Small intestine (tissue), 7 donors: ENCODE measurements around the gene ANOS1. TPM values are rescaled to one million over a fixed set of nuclear protein-coding genes. Genes with fewer than 3 reads are reported as not detected.

Source experiments
- DNase-seq, 2 donors: peaks; one replicate each; pipeline versions ENCODE4 v3.0.0 to v3.0.0-alpha.2; 2013
- FAIRE-seq: peaks from 2 replicates; lab custom pipeline; 2012; peaks lifted over from hg19 to GRCh38; lab: Jason Lieb, UNC
- H3K27ac ChIP-seq, 3 donors: one replicate each; pipeline ENCODE4 v1.5.1; 2013; ENCODE audit warnings: low read length in 2 of 3, mild to moderate bottlenecking in 2 of 3, control low read depth in 1 of 3, inconsistent platforms in 1 of 3, low read depth in 1 of 3, moderate library complexity in 1 of 3
- H3K27me3 ChIP-seq, 3 donors: one replicate each; pipeline ENCODE4 v1.6.1; 2013; ENCODE audit warnings: low read length in 3 of 3, inconsistent platforms in 1 of 3; ENCODE audit not compliant: control insufficient read depth in 3 of 3, insufficient read depth in 3 of 3
- H3K36me3 ChIP-seq, 3 donors: one replicate each; pipeline ENCODE4 v1.6.1; 2013; ENCODE audit warnings: low read length in 3 of 3, inconsistent platforms in 1 of 3, low read depth in 1 of 3, mild to moderate bottlenecking in 1 of 3, moderate library complexity in 1 of 3; ENCODE audit not compliant: control insufficient read depth in 3 of 3, insufficient read depth in 2 of 3
- H3K4me1 ChIP-seq, 3 donors: one replicate each; pipeline ENCODE4 v1.6.1; 2013; ENCODE audit warnings: low read length in 2 of 3, inconsistent platforms in 1 of 3, low read depth in 1 of 3, mild to moderate bottlenecking in 1 of 3, moderate library complexity in 1 of 3; ENCODE audit not compliant: control insufficient read depth in 3 of 3, insufficient read depth in 2 of 3
- H3K4me3 ChIP-seq, 3 donors: one replicate each; pipeline ENCODE4 v1.5.1; 2013; ENCODE audit warnings: low read length in 3 of 3, control low read depth in 1 of 3, inconsistent platforms in 1 of 3, low read depth in 1 of 3, mild to moderate bottlenecking in 1 of 3, moderate library complexity in 1 of 3
- H3K9me3 ChIP-seq, 2 donors: one replicate each; pipeline ENCODE4 v1.6.1; 2013; ENCODE audit warnings: low read depth in 1 of 2, low read length in 1 of 2; ENCODE audit not compliant: control insufficient read depth in 2 of 2, insufficient read depth in 1 of 2
- WGBS, 3 donors: extraction: QIAGEN DNeasy Blood & Tissue Kit; methylation state at CpG; one replicate each; pipeline ENCODE4 v1.1.7; 2013; 5-methylcytosine and 5-hydroxymethylcytosine counted together
- polyA plus RNA-seq, 4 donors: library from polyadenylated mRNA; stranded (reverse) in 3 of 4; unstranded in 1 of 4; fragments of 200-250 nt in 3 of 4; fragments of 120-200 nt in 1 of 4; gene quantifications; one replicate each; pipeline versions ENCODE4 v1.2.1 to v1.2.3, GENCODE V29; 2013
- donor health status: healthy with polysubstance abuse.
- donor health status: control.
- donor health status: control.
- donor health status: Bipolar disorder and iron deficiency.
- donor health status: healthy.

Gene ANOS1
- polyA plus RNA-seq, 4 donors: 0.19 to 0.87 TPM; not detected in 2

DNA sequence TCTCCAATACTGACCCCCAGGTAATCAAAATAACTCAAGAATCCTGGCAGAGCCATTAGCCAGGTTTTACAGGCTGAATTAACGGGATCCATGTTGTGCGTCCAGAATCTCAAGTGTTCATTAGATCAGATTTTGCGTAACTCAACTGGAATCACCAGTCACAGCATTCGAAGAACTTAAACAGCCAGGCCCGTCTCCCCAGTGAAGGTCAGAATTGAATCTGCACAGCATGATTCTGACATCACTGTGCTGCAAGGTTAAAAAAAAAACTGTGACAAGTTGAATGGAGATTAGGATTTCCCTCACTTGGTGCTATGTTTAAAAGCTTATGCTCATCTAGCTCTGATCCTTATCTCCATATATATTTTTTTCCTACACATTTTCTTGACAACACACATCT is 96.1 kb downstream of the ANOS1 start:
- no peak for FAIRE-seq

DNA sequence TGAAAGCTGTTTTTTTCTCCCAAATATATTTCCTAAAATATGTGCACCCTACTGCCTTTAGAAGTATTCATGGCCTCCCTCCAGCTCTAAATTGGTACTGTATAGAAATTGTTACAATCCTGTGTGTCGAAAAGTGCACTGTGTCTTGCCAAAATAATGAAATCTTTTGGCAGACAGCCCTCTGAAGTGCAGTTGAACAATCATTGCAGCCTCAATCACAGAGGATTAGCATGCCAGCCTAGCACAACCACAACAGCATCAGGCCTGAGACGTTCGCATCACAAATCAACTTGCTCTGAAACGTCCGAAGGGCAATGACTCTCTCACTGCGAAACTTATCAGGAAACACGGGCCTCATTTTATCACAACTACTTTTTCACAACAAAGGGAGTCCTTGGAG is 99.0 kb downstream of the ANOS1 start:
- no peak for FAIRE-seq
- Histone ChIP-seq H3K36me3 (no peaks in the 10 kb centered on the region), H3K4me1 (no peaks in the 10 kb centered on the region), H3K27ac (no peak overlapping the region), H3K4me3 (no peak overlapping the region), H3K27me3 (no peaks in the 10 kb centered on the region), H3K9me3 (no peaks in the 10 kb centered on the region)
- no peak for DNase-seq
- 18 to 38% (median 35%) methylated on average over 7 of the region's 7 CpGs for WGBS, 3 donors

More for the DNA sequence above, 96.1 kb downstream of the ANOS1 start:
- no peaks in the 10 kb centered on the region for H3K4me1 ChIP-seq
- 88 to 94% (median 94%) methylated on average over 5 of the region's 5 CpGs for WGBS, 3 donors
- H3K36me3 ChIP-seq: no peaks in the 10 kb centered on the region
- no peaks in the 10 kb centered on the region for H3K27me3 ChIP-seq
- H3K9me3 ChIP-seq: no peaks in the 10 kb centered on the region
- H3K27ac ChIP-seq: no peak overlapping the region
- no peak for DNase-seq
- no peak overlapping the region for H3K4me3 ChIP-seq

DNA sequence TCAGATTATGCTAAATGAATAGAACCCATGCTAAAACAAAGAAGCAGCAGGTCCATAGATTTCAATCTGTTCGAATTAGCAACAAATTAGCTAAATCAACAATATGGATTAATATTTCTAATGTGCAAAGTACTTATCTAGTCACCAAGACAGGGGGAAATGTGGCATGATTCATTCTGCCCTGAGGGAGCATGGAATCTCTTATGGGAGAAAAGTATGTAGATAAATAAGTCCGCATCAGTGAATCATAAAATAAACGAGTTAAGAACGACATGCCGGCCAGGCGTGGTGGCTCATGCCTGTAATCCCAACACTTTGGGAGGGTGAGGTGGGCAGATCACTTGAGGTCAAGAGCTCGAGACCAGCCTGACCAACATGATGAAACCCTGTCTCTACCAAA is 102.1 kb downstream of the ANOS1 start:
- Histone ChIP-seq H3K27ac (no peak overlapping the region), H3K9me3 (no peaks in the 10 kb centered on the region), H3K27me3 (no peaks in the 10 kb centered on the region), H3K4me1 (no peaks in the 10 kb centered on the region), H3K36me3 (no peaks in the 10 kb centered on the region), H3K4me3 (no peak overlapping the region)
- DNase-seq: no peak
- 68 to 86% (median 76%) methylated on average over 7 of the region's 7 CpGs for WGBS, 3 donors
- FAIRE-seq: no peak

DNA sequence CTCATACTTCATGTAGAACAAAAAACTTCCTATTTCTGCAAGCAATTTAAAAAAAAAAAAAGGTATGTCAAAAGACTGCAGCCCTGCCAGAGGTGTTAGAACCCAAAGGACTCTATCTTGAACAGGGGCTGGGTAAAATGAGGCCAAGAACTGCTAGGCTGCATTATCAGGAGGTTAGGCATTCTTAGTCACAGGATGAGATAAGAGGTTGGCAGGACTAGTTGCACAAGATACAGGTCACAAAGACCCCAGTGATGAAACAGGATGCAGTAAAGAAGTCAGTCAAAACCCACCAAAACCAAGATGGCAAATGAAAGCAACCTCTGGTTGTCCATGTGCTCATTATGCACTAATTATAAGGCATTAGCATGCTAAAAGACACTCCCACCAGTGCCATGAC is 104.1 kb downstream of the ANOS1 start:
- Histone ChIP-seq H3K36me3 (no peaks in the 10 kb centered on the region), H3K4me3 (no peak overlapping the region), H3K9me3 (no peaks in the 10 kb centered on the region), H3K27ac (no peak overlapping the region), H3K4me1 (no peaks in the 10 kb centered on the region), H3K27me3 (no peaks in the 10 kb centered on the region)
- FAIRE-seq (no peak), DNase-seq (no peak)

DNA sequence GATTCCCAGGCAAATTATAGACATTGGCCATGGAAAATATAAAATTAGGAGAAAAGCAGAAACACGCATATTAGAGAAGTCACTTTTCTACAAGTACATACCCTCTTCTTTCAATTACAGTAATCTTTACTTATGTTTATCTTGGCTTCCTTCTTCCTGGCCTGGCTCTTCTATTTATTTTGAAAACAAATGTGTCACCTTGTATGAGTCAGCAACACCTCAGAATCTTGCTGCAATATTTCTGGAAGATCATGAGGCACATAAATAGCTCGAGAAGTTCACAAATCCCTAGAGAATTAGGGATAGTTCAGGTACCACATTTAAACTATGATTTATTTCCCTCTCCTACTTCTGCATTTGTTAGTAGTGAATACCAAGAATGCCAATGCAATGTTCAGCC is 124.6 kb downstream of the ANOS1 start:
- DNase-seq (no peak), FAIRE-seq (no peak)
- H3K9me3 ChIP-seq: no peaks in the 10 kb centered on the region
- H3K27ac ChIP-seq: no peak overlapping the region
- no peak overlapping the region for H3K4me3 ChIP-seq
- no peaks in the 10 kb centered on the region for H3K4me1 ChIP-seq
- no peaks in the 10 kb centered on the region for H3K27me3 ChIP-seq
- no peaks in the 10 kb centered on the region for H3K36me3 ChIP-seq
- WGBS, 3 donors: 59 to 76% (median 61%) methylated on average over 2 of the region's 2 CpGs

DNA sequence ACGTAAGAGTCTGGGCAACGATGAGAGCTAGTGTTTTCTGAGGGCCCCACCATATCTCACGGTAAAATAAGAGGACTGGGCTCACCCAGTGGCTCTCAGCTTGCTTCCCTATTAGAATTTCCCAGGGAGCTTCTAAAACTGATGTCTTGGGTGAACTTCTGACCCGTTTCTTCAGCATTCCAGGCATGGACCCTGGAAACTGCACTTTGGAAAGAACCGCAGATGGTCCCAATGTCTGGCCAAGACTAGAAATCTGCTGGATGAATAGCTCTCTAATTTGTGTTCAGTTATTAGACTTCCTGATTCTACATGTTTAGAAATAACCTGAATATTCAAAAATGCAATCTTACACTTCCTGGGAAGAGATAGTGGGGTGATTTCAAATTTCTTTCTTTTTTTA is 127.8 kb downstream of the ANOS1 start:
- H3K9me3 ChIP-seq: no peaks in the 10 kb centered on the region
- no peak overlapping the region for H3K4me3 ChIP-seq
- H3K36me3 ChIP-seq: no peaks in the 10 kb centered on the region
- H3K27ac ChIP-seq: no peak overlapping the region
- DNase-seq: no peak
- no peaks in the 10 kb centered on the region for H3K27me3 ChIP-seq
- no peaks in the 10 kb centered on the region for H3K4me1 ChIP-seq
- FAIRE-seq: no peak
- WGBS, 3 donors: 65 to 78% (median 71%) methylated on average over 5 of the region's 5 CpGs

DNA sequence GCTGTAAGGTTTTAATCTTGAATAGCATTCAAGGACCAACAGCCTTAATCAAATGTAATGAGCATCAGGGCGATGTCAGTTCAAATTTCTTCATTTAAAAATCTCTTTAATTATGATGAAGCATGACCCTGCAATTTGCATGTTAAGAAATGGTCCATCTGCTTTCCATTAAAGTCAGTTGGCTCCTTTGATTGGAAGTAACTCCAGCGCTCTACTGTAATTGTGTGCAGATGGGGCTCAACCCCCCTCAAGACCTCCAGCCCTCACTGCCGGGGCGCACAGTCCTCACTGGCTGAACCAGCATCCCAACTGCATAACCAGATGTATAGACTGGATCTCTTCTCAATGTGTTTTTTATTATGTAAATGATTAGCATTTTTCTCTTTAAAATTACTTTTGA is 140.4 kb downstream of the ANOS1 start:
- Histone ChIP-seq H3K27ac (no peak overlapping the region), H3K36me3 (no peaks in the 10 kb centered on the region), H3K4me3 (no peak overlapping the region), H3K27me3 (no peaks in the 10 kb centered on the region), H3K9me3 (no peaks in the 10 kb centered on the region), H3K4me1 (no peaks in the 10 kb centered on the region)
- no peak for DNase-seq
- no peak for FAIRE-seq
- WGBS, 3 donors: 76 to 88% (median 87%) methylated on average over 4 of the region's 4 CpGs

DNA sequence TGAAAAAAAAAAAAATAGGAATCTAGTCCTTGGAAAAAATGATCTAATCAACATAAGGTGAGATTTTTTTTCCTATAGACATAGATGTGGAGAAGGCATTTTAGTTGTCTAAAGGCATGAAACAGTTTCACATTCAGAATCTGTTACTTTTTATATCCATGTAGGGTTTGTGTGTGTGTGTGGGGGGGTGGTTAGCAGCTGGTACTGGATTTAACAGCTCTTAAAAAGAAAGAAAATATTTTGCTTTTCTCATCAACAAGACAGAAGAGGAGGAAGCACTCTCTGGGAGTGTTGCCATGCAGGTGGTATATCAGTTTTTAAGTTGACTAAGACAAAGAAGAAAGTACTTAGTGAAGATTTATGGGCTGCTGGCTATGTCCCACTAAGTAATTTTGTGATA is 145.0 kb downstream of the ANOS1 start:
- H3K4me1 ChIP-seq: no peaks in the 10 kb centered on the region
- no peaks in the 10 kb centered on the region for H3K9me3 ChIP-seq
- DNase-seq: no peak
- no peak for FAIRE-seq
- H3K27me3 ChIP-seq: no peaks in the 10 kb centered on the region
- no peak overlapping the region for H3K4me3 ChIP-seq
- no peaks in the 10 kb centered on the region for H3K36me3 ChIP-seq
- no peak overlapping the region for H3K27ac ChIP-seq

DNA sequence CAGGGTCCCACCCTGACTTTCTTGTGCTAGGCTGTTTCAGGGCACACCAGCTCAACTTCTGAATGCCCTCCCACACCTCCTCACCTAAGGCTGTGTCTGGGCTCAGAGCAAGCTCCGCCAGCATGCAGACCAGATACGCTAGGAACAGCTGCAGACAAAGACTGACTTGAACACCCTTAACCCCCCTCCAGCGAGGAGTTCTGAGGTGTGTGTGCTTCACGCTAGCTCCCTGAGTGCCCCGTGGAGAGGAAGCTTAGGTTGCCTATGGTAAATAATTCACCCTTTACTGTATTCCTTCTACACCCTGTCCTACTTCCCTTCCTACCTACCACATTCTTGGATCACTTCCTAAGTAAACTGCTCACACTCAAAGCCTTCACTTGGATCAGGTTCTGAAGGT is 152.3 kb downstream of the ANOS1 start:
- no peaks in the 10 kb centered on the region for H3K27me3 ChIP-seq
- 51 to 65% (median 57%) methylated on average over 5 of the region's 5 CpGs for WGBS, 3 donors
- H3K36me3 ChIP-seq: no peaks in the 10 kb centered on the region
- H3K4me3 ChIP-seq: no peak overlapping the region
- FAIRE-seq (no peak), DNase-seq (no peak)
- no peak overlapping the region for H3K27ac ChIP-seq
- no peaks in the 10 kb centered on the region for H3K9me3 ChIP-seq
- H3K4me1 ChIP-seq: no peaks in the 10 kb centered on the region
